Heart left ventricle (tissue), 16 donors: Measurements from ENCODE around the gene SLC37A2. TPM values are rescaled to one million over a fixed set of nuclear protein-coding genes. Genes with fewer than 3 reads are reported as not detected.

Source experiments
- ATAC-seq, 4 donors: fragments of 200-7000 bp; cut with Tn5 transposase; one replicate each; pipeline ENCODE4 v1.9.1; 2020 to 2022; ENCODE audit warnings: moderate library complexity in 4 of 4, mild to moderate bottlenecking in 3 of 4, moderate number of reproducible peaks in 1 of 4
- DNase-seq, 5 donors: peaks; one replicate each; pipeline ENCODE4 v3.0.0-alpha.2; 2020
- H3K27ac ChIP-seq, 12 donors: fragments of 200-600 bp; sonication (generic) in 4 of 12; one replicate each; pipeline versions ENCODE4 v1.5.0 to v1.8.0; 2016 to 2022; ENCODE audit warnings: mild to moderate bottlenecking in 2 of 12
- H3K27me3 ChIP-seq, 9 donors: fragments of 200-600 bp; sonication (generic) in 2 of 9; one replicate each; pipeline versions ENCODE4 v1.5.1 to v1.8.0; 2016 to 2022; ENCODE audit warnings: mild to moderate bottlenecking in 3 of 9
- H3K36me3 ChIP-seq, 9 donors: fragments of 200-600 bp; sonication (generic) in 2 of 9; one replicate each; pipeline versions ENCODE4 v1.5.0 to v1.8.0; 2018 to 2022; ENCODE audit warnings: mild to moderate bottlenecking in 2 of 9
- H3K4me1 ChIP-seq, 12 donors: fragments of 200-600 bp; sonication (generic) in 4 of 12; one replicate each; pipeline versions ENCODE4 v1.5.0 to v1.8.0; 2016 to 2022; ENCODE audit warnings: mild to moderate bottlenecking in 3 of 12
- H3K4me3 ChIP-seq, 12 donors: fragments of 200-600 bp; sonication (generic) in 4 of 12; one replicate each; pipeline versions ENCODE4 v1.5.0 to v1.8.0; 2017 to 2022; ENCODE audit warnings: mild to moderate bottlenecking in 9 of 12, moderate library complexity in 4 of 12
- H3K9me3 ChIP-seq, 12 donors: fragments of 200-600 bp; sonication (generic) in 4 of 12; one replicate each; pipeline versions ENCODE4 v1.5.0 to v1.8.0; 2016 to 2022; ENCODE audit warnings: mild to moderate bottlenecking in 1 of 12
- POLR2A ChIP-seq, 2 donors: fragments of 450-650 bp; IDR thresholded peaks; one replicate each; pipeline ENCODE4 v1.6.1; 2017; ENCODE audit warnings: antibody characterized with exemption in 2 of 2, mild to moderate bottlenecking in 2 of 2, moderate library complexity in 2 of 2
- WGBS, 4 donors: extraction: QIAGEN DNeasy Blood & Tissue Kit in 2 of 4; methylation state at CpG; one replicate each; pipeline versions ENCODE4 v1.1.5 to v1.1.7; 2013 to 2018; 5-methylcytosine and 5-hydroxymethylcytosine counted together
- intact Hi-C, 10 donors: fragments of 100-400 bp; cut with DNase I; formaldehyde crosslinking; loops; one replicate each; pipeline versions ENCODE4 v1.11.1 to v1.14.2; 2022
- polyA plus RNA-seq, 2 donors: library from polyadenylated mRNA; stranded (reverse); fragments of 200-250 nt; gene quantifications; one replicate each; pipeline ENCODE4 v1.2.3, GENCODE V29; 2013
- total RNA-seq, 9 donors: library from RNA; depleted of rRNA in 2 of 9; stranded (reverse); fragments of >200 nt in 2 of 9; fragmentation: NEBNext Ultra II Directional in 3 of 9; extraction: Animal tissue kit (Norgen Biotek cat#: 25700) in 3 of 9; gene quantifications; one replicate each; pipeline versions ENCODE4 v1.1.0 to v1.2.4, GENCODE V29; 2016 to 2023
- TF ChIP-seq, protein P1 (sequence below), 12 donors: fragments of 200-600 bp; sonication (generic) in 4 of 12; IDR thresholded peaks; one replicate each; pipeline versions ENCODE4 v1.5.0 to v1.8.0; 2018 to 2022; ENCODE audit warnings: antibody characterized with exemption in 12 of 12, mild to moderate bottlenecking in 5 of 12
- donor health status: ischemic (EF 13 %, LVEDD 7.1; RV severe dilation, severe dysfunction).
- donor health status: healthy with polysubstance abuse.
- donor health status: DM: no; HTN: yes; CAD: no.
- donor health status: DM: no; HTN: no; CAD: no.
- donor health status: ischemic (EF 25% LVEDD 6.9; RV normal size, moderate dysfunction).
- donor health status: ischemic (EF 25% LVEDD 5.7; RV mildly dilated, moderate dysfunction).
- donor health status: healthy.
- donor health status: DM: yes; HTN: yes; CAD: no.
- donor health status: ischemic (EF 35%, LVEDD 5.7; RV mildly dilated, moderate dysfunction).
- donor health status: nonischemic (EF 11% LVEDD 7.7; RV severe dilation, severe dysfunction).
- donor health status: DM: yes; HTN: yes; CAD: no.
- donor health status: PGD.
- donor health status: ischemic (EF 29% LVEDD 5.4; RV normal size, mild dysfunction).
- donor health status: nonischemic (EF 23%, LVEDD 6.1; RV moderate dilation, normal function).

Gene SLC37A2
- total and polyA plus RNA-seq, 11 donors, result 0.65 to 17.9 (median 2.3) TPM

DNA sequence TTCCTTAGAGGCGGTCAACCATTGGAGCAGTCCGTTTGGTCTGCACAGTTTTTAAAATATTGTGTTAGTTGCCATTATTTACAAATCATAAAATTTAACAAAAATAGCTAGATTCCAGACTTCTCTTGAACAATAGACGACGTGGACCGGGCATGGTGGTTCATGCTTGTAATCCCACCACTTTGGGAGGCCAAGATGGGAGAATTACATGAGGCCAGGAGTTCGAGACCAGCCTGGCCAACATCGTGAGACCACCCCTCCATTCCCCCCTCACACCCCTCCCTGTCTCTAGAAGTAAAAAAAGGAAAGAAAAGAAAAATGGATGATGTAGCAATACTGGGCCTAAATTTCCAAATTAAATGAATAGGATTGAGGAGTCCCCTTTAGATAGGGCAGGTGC is 965 bp downstream of the SLC37A2 start:
- Histone ChIP-seq H3K36me3 (no peaks in the 10 kb centered on the region), H3K27ac (peak overlapping the region in 5 of 12 donors; percentile 58 to 90 (median 63)), H3K27me3 (peaks cover 0 to 31% (median 6%) of the 10 kb centered on the region in 9 donors), H3K9me3 (no peaks in the 10 kb centered on the region), H3K4me3 (peak overlapping the region in 10 of 12 donors; percentile 62 to 79 (median 68)), H3K4me1 (peaks cover 0 to 18% (median 8%) of the 10 kb centered on the region in 12 donors)
- ATAC-seq, result no peak
- intact Hi-C loops, result no loop called here
- no peak for DNase-seq
- TF ChIP-seq, protein P1, sequence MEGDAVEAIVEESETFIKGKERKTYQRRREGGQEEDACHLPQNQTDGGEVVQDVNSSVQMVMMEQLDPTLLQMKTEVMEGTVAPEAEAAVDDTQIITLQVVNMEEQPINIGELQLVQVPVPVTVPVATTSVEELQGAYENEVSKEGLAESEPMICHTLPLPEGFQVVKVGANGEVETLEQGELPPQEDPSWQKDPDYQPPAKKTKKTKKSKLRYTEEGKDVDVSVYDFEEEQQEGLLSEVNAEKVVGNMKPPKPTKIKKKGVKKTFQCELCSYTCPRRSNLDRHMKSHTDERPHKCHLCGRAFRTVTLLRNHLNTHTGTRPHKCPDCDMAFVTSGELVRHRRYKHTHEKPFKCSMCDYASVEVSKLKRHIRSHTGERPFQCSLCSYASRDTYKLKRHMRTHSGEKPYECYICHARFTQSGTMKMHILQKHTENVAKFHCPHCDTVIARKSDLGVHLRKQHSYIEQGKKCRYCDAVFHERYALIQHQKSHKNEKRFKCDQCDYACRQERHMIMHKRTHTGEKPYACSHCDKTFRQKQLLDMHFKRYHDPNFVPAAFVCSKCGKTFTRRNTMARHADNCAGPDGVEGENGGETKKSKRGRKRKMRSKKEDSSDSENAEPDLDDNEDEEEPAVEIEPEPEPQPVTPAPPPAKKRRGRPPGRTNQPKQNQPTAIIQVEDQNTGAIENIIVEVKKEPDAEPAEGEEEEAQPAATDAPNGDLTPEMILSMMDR (IDR thresholded peaks at IDR 0.05), result no peak
- no peak for TF ChIP-seq POLR2A (IDR thresholded peaks at IDR 0.05)
- 73 to 79% (median 77%) methylated on average over 7 of the region's 7 CpGs for WGBS, 4 donors

DNA sequence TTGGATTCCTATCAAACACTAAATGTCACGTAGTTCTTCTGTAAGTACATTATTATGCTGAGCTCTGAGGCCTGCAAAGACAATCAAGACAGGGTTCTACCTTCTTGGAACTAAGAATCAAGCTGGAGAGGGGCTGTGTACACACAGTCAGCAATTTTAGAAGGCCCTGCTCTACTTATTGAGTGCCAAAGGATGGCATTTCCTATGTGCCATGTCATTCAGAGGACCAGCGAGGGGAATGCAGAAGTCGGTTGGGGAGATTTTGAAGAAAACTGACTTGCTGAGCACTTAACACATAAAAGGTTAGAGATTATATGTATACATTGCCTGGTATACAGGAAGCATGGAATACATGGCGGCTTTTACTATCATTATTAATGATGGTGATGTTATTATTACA is 5.3 kb downstream of the SLC37A2 start:
- Histone ChIP-seq H3K27me3 (peaks cover 0 to 34% (median 9%) of the 10 kb centered on the region in 9 donors), H3K4me1 (peaks cover 0 to 58% (median 6%) of the 10 kb centered on the region in 12 donors), H3K36me3 (no peaks in the 10 kb centered on the region), H3K4me3 (no peak overlapping the region), H3K27ac (no peak overlapping the region), H3K9me3 (no peaks in the 10 kb centered on the region)
- DNase-seq (no peak), ATAC-seq (no peak)
- TF ChIP-seq, protein P1 (IDR thresholded peaks at IDR 0.05), result no peak
- TF ChIP-seq POLR2A (IDR thresholded peaks at IDR 0.05), result no peak
- WGBS, 4 donors, result 88 to 96% (median 93%) methylated on average over 4 of the region's 4 CpGs
- intact Hi-C loops, result no loop called here

DNA sequence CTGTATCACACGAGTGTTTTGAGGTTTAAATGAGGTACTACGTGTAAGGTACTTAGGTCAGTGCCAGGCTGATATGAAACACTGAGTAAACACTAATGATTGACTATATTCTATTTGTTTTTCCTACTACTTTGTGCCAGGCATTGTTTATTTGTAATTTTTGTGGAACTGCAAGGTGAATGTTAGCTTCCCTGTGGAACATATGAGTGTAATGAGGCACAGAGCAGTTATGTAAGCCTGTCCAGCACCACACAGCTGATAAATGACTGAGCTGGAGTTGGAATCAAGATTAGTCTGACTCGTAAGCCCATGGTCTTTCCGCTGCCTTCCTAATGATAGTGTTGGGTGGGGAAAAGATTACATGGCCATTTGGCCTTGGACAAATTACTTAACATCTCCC is 5.9 kb downstream of the SLC37A2 start:
- no peak for DNase-seq
- ATAC-seq, result no peak
- H3K9me3 ChIP-seq, result no peaks in the 10 kb centered on the region
- H3K27me3 ChIP-seq, result peaks cover 0 to 40% (median 5%) of the 10 kb centered on the region in 9 donors
- H3K4me3 ChIP-seq, result no peak overlapping the region
- H3K27ac ChIP-seq, result peak overlapping the region in 1 of 12 donors; percentile 90
- WGBS, 4 donors, result 82 to 92% (median 85%) methylated on average over 4 of the region's 4 CpGs
- H3K4me1 ChIP-seq, result peaks cover 0 to 53% (median 0%) of the 10 kb centered on the region in 12 donors
- intact Hi-C loops, result no loop called here
- H3K36me3 ChIP-seq, result no peaks in the 10 kb centered on the region
- TF ChIP-seq, protein P1 (IDR thresholded peaks at IDR 0.05), result no peak
- no peak for TF ChIP-seq POLR2A (IDR thresholded peaks at IDR 0.05)

DNA sequence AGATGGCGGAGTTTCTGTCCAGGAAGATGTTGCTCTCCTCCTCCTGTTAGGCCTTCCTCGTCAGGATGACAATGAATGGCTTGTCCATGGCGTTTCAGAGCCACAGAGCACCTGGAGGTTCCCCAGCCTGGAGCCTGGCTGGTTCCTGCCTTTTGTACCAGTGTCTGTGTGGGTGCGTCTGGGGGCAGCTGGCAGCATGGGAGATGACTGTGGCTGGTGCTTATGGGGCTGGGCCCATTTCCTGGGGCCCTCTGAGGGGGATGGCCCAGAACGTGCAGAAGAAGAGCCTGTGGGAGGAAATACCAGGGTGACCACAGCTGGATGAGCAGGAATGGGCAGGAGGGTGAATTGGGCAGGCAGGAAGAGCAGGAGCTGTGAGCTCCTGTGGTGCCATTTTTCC is 6.7 kb downstream of the SLC37A2 start:
- Histone ChIP-seq H3K9me3 (no peaks in the 10 kb centered on the region), H3K27me3 (peaks cover 0 to 43% (median 5%) of the 10 kb centered on the region in 9 donors), H3K36me3 (no peaks in the 10 kb centered on the region), H3K27ac (peak overlapping the region in 5 of 12 donors; percentile 9 to 90 (median 25)), H3K4me1 (peaks cover 0 to 53% (median 0%) of the 10 kb centered on the region in 12 donors), H3K4me3 (no peak overlapping the region)
- DNase-seq, result no peak
- ATAC-seq, result no peak
- 74 to 75% (median 74%) methylated on average over 5 of the region's 5 CpGs for WGBS, 4 donors
- intact Hi-C loops, result no loop called here
- TF ChIP-seq, protein P1 (IDR thresholded peaks at IDR 0.05), result no peak
- no peak for TF ChIP-seq POLR2A (IDR thresholded peaks at IDR 0.05)
